Measurements from ENCODE around the gene TRAPPC10. TPM values are rescaled to one million over a fixed set of nuclear protein-coding genes. Genes with fewer than 3 reads are reported as not detected.

Gene TRAPPC10
- total and polyA plus RNA-seq, 5 donors from 2014 or later: 13.5 to 132 (median 17.9) TPM

- Mint-ChIP-seq H3K27me3 (no peaks in the 10 kb centered on the region), H3K9me3 (no peaks in the 10 kb centered on the region), H3K4me3 (no peak overlapping the region), H3K27ac (peak overlapping the region in 1 of 3 donors; percentile 47), H3K4me1 (peaks cover 5 to 16% (median 12%) of the 10 kb centered on the region in 4 donors), H3K36me3 (peaks cover 34% of the 10 kb centered on the region)
- no peak for DNase-seq
- no peaks in the 10 kb centered on the region for H3K4me1 ChIP-seq (ENCODE audit: control insufficient read depth, insufficient read depth, low read length, poor library complexity, severe bottlenecking)
- peaks cover 82% of the 10 kb centered on the region for H3K36me3 ChIP-seq (ENCODE audit: control insufficient read depth, insufficient read depth, low read length)
- H3K27ac ChIP-seq (ENCODE audit: insufficient read depth, low read length, poor library complexity, severe bottlenecking): no peak overlapping the region
- H3K9me3 ChIP-seq (ENCODE audit: control insufficient read depth in 2 of 2, low read length in 2 of 2): no peaks in the 10 kb centered on the region
- ATAC-seq (ENCODE audit: low read depth in 2 of 2): no peak
- H3K27me3 ChIP-seq (ENCODE audit: control insufficient read depth, insufficient read depth, low read length): no peaks in the 10 kb centered on the region
- no peak overlapping the region for H3K4me3 ChIP-seq (ENCODE audit: low read depth, low read length)
Measured at GRCh38 chr21:44035244-44035643, 23.1 kb downstream of the TRAPPC10 start.

- Mint-ChIP-seq H3K27me3 (no peaks in the 10 kb centered on the region), H3K4me3 (no peak overlapping the region), H3K27ac (peak overlapping the region; percentile 41 to 77 (median 65)), H3K9me3 (no peaks in the 10 kb centered on the region), H3K36me3 (peaks cover 29% of the 10 kb centered on the region), H3K4me1 (peaks cover 4 to 14% (median 11%) of the 10 kb centered on the region in 4 donors)
- DNase-seq (no peak), ATAC-seq (ENCODE audit: low read depth in 2 of 2) (no peak)
- Histone ChIP-seq H3K27me3 (ENCODE audit: control insufficient read depth, insufficient read depth, low read length) (no peaks in the 10 kb centered on the region), H3K4me3 (ENCODE audit: low read depth, low read length) (no peak overlapping the region), H3K9me3 (ENCODE audit: control insufficient read depth in 2 of 2, low read length in 2 of 2) (no peaks in the 10 kb centered on the region), H3K4me1 (ENCODE audit: control insufficient read depth, insufficient read depth, low read length, poor library complexity, severe bottlenecking) (no peaks in the 10 kb centered on the region), H3K36me3 (ENCODE audit: control insufficient read depth, insufficient read depth, low read length) (peaks cover 70% of the 10 kb centered on the region), H3K27ac (ENCODE audit: insufficient read depth, low read length, poor library complexity, severe bottlenecking) (no peak overlapping the region)
Measured at GRCh38 chr21:44038063-44038462, 26.0 kb downstream of the TRAPPC10 start.

- Mint-ChIP-seq H3K27ac (peak overlapping the region in 1 of 3 donors; percentile 0), H3K4me1 (peaks cover 10 to 20% (median 14%) of the 10 kb centered on the region in 4 donors), H3K9me3 (no peaks in the 10 kb centered on the region), H3K36me3 (peaks cover 19% of the 10 kb centered on the region), H3K4me3 (no peak overlapping the region), H3K27me3 (no peaks in the 10 kb centered on the region)
- Histone ChIP-seq H3K36me3 (ENCODE audit: control insufficient read depth, insufficient read depth, low read length) (peaks cover 53% of the 10 kb centered on the region), H3K27me3 (ENCODE audit: control insufficient read depth, insufficient read depth, low read length) (no peaks in the 10 kb centered on the region), H3K4me1 (ENCODE audit: control insufficient read depth, insufficient read depth, low read length, poor library complexity, severe bottlenecking) (no peaks in the 10 kb centered on the region), H3K9me3 (ENCODE audit: control insufficient read depth in 2 of 2, low read length in 2 of 2) (no peaks in the 10 kb centered on the region), H3K4me3 (ENCODE audit: low read depth, low read length) (no peak overlapping the region), H3K27ac (ENCODE audit: insufficient read depth, low read length, poor library complexity, severe bottlenecking) (no peak overlapping the region)
- ATAC-seq (ENCODE audit: low read depth in 2 of 2): no peak
- DNase-seq: no peak
Measured at GRCh38 chr21:44039828-44040227, 27.7 kb downstream of the TRAPPC10 start.

GRCh38 chr21:44043613-44044012 lies 31.5 kb downstream of the TRAPPC10 start:
- Histone ChIP-seq H3K9me3 (ENCODE audit: control insufficient read depth in 2 of 2, low read length in 2 of 2) (no peaks in the 10 kb centered on the region), H3K4me3 (ENCODE audit: low read depth, low read length) (no peak overlapping the region), H3K27ac (ENCODE audit: insufficient read depth, low read length, poor library complexity, severe bottlenecking) (no peak overlapping the region), H3K36me3 (ENCODE audit: control insufficient read depth, insufficient read depth, low read length) (peaks cover 29% of the 10 kb centered on the region), H3K27me3 (ENCODE audit: control insufficient read depth, insufficient read depth, low read length) (no peaks in the 10 kb centered on the region), H3K4me1 (ENCODE audit: control insufficient read depth, insufficient read depth, low read length, poor library complexity, severe bottlenecking) (no peaks in the 10 kb centered on the region)
- peaks cover 14 to 31% (median 22%) of the 10 kb centered on the region in 4 donors for H3K4me1 Mint-ChIP-seq
- no peak for ATAC-seq (ENCODE audit: low read depth in 2 of 2)
- peaks cover 3% of the 10 kb centered on the region for H3K36me3 Mint-ChIP-seq
- DNase-seq: no peak
- no peak overlapping the region for H3K4me3 Mint-ChIP-seq
- H3K27me3 Mint-ChIP-seq: no peaks in the 10 kb centered on the region
- peak overlapping the region in 2 of 3 donors; percentile 36 to 83 for H3K27ac Mint-ChIP-seq
- H3K9me3 Mint-ChIP-seq: no peaks in the 10 kb centered on the region

GRCh38 chr21:44046734-44047133 lies 34.6 kb downstream of the TRAPPC10 start:
- Histone ChIP-seq H3K4me3 (ENCODE audit: low read depth, low read length) (no peak overlapping the region), H3K27me3 (ENCODE audit: control insufficient read depth, insufficient read depth, low read length) (no peaks in the 10 kb centered on the region), H3K9me3 (ENCODE audit: control insufficient read depth in 2 of 2, low read length in 2 of 2) (no peaks in the 10 kb centered on the region), H3K36me3 (ENCODE audit: control insufficient read depth, insufficient read depth, low read length) (peaks cover 34% of the 10 kb centered on the region), H3K27ac (ENCODE audit: insufficient read depth, low read length, poor library complexity, severe bottlenecking) (no peak overlapping the region), H3K4me1 (ENCODE audit: control insufficient read depth, insufficient read depth, low read length, poor library complexity, severe bottlenecking) (no peaks in the 10 kb centered on the region)
- H3K36me3 Mint-ChIP-seq: peaks cover 9% of the 10 kb centered on the region
- peaks cover 0 to 2% (median 0%) of the 10 kb centered on the region in 7 donors for H3K9me3 Mint-ChIP-seq
- peaks cover 10 to 41% (median 29%) of the 10 kb centered on the region in 4 donors for H3K4me1 Mint-ChIP-seq
- DNase-seq (no peak), ATAC-seq (ENCODE audit: low read depth in 2 of 2) (no peak)
- H3K27me3 Mint-ChIP-seq: no peaks in the 10 kb centered on the region
- no peak overlapping the region for H3K27ac Mint-ChIP-seq
- no peak overlapping the region for H3K4me3 Mint-ChIP-seq

- no peak overlapping the region for H3K4me3 Mint-ChIP-seq
- H3K27me3 Mint-ChIP-seq: no peaks in the 10 kb centered on the region
- H3K27ac ChIP-seq (ENCODE audit: insufficient read depth, low read length, poor library complexity, severe bottlenecking): no peak overlapping the region
- DNase-seq (no peak), ATAC-seq (ENCODE audit: low read depth in 2 of 2) (no peak)
- H3K4me1 Mint-ChIP-seq: peaks cover 14 to 39% (median 24%) of the 10 kb centered on the region in 4 donors
- peaks cover 12% of the 10 kb centered on the region for H3K36me3 Mint-ChIP-seq
- H3K4me1 ChIP-seq (ENCODE audit: control insufficient read depth, insufficient read depth, low read length, poor library complexity, severe bottlenecking): no peaks in the 10 kb centered on the region
- H3K4me3 ChIP-seq (ENCODE audit: low read depth, low read length): no peak overlapping the region
- H3K36me3 ChIP-seq (ENCODE audit: control insufficient read depth, insufficient read depth, low read length): peaks cover 47% of the 10 kb centered on the region
- H3K9me3 Mint-ChIP-seq: peaks cover 0 to 2% (median 0%) of the 10 kb centered on the region in 7 donors
- H3K27me3 ChIP-seq (ENCODE audit: control insufficient read depth, insufficient read depth, low read length): no peaks in the 10 kb centered on the region
- H3K9me3 ChIP-seq (ENCODE audit: control insufficient read depth in 2 of 2, low read length in 2 of 2): no peaks in the 10 kb centered on the region
- peak overlapping the region in 2 of 3 donors; percentile 81 to 86 for H3K27ac Mint-ChIP-seq
Measured at GRCh38 chr21:44047996-44048560, 36.0 kb downstream of the TRAPPC10 start.

- H3K27me3 ChIP-seq (ENCODE audit: control insufficient read depth, insufficient read depth, low read length): no peaks in the 10 kb centered on the region
- H3K4me3 ChIP-seq (ENCODE audit: low read depth, low read length): no peak overlapping the region
- H3K4me3 Mint-ChIP-seq: peak overlapping the region in 1 of 4 donors; percentile 21
- no peak overlapping the region for H3K27ac ChIP-seq (ENCODE audit: insufficient read depth, low read length, poor library complexity, severe bottlenecking)
- ATAC-seq (ENCODE audit: low read depth in 2 of 2) (no peak), DNase-seq (no peak)
- H3K4me1 ChIP-seq (ENCODE audit: control insufficient read depth, insufficient read depth, low read length, poor library complexity, severe bottlenecking): no peaks in the 10 kb centered on the region
- peaks cover 58% of the 10 kb centered on the region for H3K36me3 ChIP-seq (ENCODE audit: control insufficient read depth, insufficient read depth, low read length)
- H3K27ac Mint-ChIP-seq: peak overlapping the region in 1 of 3 donors; percentile 91
- peaks cover 0 to 2% (median 0%) of the 10 kb centered on the region in 7 donors for H3K9me3 Mint-ChIP-seq
- H3K9me3 ChIP-seq (ENCODE audit: control insufficient read depth in 2 of 2, low read length in 2 of 2): no peaks in the 10 kb centered on the region
- H3K4me1 Mint-ChIP-seq: peaks cover 12 to 30% (median 22%) of the 10 kb centered on the region in 4 donors
- H3K36me3 Mint-ChIP-seq: peaks cover 19% of the 10 kb centered on the region
- H3K27me3 Mint-ChIP-seq: no peaks in the 10 kb centered on the region
Measured at GRCh38 chr21:44049182-44049581, 37.1 kb downstream of the TRAPPC10 start.

- H3K36me3 Mint-ChIP-seq: peaks cover 16% of the 10 kb centered on the region
- no peak for ATAC-seq (ENCODE audit: low read depth in 2 of 2)
Measured at GRCh38 chr21:44049606-44050005, 37.5 kb downstream of the TRAPPC10 start.

More at GRCh38 chr21:44049606-44050005, 37.5 kb downstream of the TRAPPC10 start:
- Mint-ChIP-seq H3K4me3 (no peak overlapping the region), H3K27me3 (no peaks in the 10 kb centered on the region), H3K27ac (peak overlapping the region; percentile 82 to 91 (median 89)), H3K9me3 (peaks cover 0 to 2% (median 0%) of the 10 kb centered on the region in 7 donors), H3K4me1 (peaks cover 9 to 29% (median 20%) of the 10 kb centered on the region in 4 donors)
- peaks cover 62% of the 10 kb centered on the region for H3K36me3 ChIP-seq (ENCODE audit: control insufficient read depth, insufficient read depth, low read length)
- H3K27me3 ChIP-seq (ENCODE audit: control insufficient read depth, insufficient read depth, low read length): no peaks in the 10 kb centered on the region
- H3K9me3 ChIP-seq (ENCODE audit: control insufficient read depth in 2 of 2, low read length in 2 of 2): no peaks in the 10 kb centered on the region
- no peaks in the 10 kb centered on the region for H3K4me1 ChIP-seq (ENCODE audit: control insufficient read depth, insufficient read depth, low read length, poor library complexity, severe bottlenecking)
- no peak overlapping the region for H3K4me3 ChIP-seq (ENCODE audit: low read depth, low read length)
- H3K27ac ChIP-seq (ENCODE audit: insufficient read depth, low read length, poor library complexity, severe bottlenecking): no peak overlapping the region
- no peak for DNase-seq
